Measurements from ENCODE around the gene RGS17. TPM values are rescaled to one million over a fixed set of nuclear protein-coding genes. Genes with fewer than 3 reads are reported as not detected.

RGS17 gene
- total and polyA plus RNA-seq, 10 of the 15 experiments (the other 5 are each of a cell fraction or from before 2014, with no cell fraction given) = 0.06 to 0.29 (median 0.14) TPM; not detected in 4

DNA sequence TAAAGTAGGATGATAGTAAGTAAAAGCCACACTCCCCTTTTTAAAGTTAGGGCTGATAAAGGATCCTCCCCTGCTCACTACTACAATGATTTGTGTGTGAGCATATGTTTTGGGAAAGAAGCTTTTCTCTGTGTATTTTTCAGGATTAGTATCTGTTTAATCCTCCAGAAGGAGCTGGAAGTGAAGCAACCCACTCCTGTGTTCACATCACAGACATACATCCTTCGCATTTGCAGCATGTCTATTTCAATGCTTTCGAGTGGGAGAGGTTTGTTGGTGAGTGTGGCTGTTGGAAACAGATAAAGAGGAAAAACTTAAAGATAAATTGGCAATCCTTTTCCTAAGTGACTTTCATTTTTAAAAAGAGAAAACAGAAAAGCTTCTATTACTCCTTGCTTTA lies 31.6 kb upstream of the RGS17 start:
- ChIA-PET RAD21 (ENCODE audit: unreplicated experiment) (no interaction called here), POLR2A (no interaction called here), CTCF (no interaction called here), SMC1A (ENCODE audit: uncharacterized antibody, unreplicated experiment) (interaction anchor here (1.2 kb wide), 1 partner anchor 31 kb away, joined by 3 read pairs; no protein-coding TSS in a partner anchor)
- Histone ChIP-seq H3K27ac (ENCODE audit: control insufficient read depth, insufficient read depth) (no peak overlapping the region), H3K79me2 (ENCODE audit: control insufficient read depth, insufficient read depth, low read length) (no peaks in the 10 kb centered on the region), H2AFZ (ENCODE audit: control insufficient read depth, low read depth, low read length) (no peak overlapping the region), H3K4me1 (ENCODE audit: control insufficient read depth, insufficient read depth, low read length) (no peaks in the 10 kb centered on the region), H3K9ac (ENCODE audit: control insufficient read depth, insufficient read depth, low read length) (no peak overlapping the region), H3K36me3 (ENCODE audit: control insufficient read depth in 2 of 2, insufficient read depth in 2 of 2, low read length in 1 of 2) (no peaks in the 10 kb centered on the region), H3K4me2 (ENCODE audit: control insufficient read depth, insufficient read depth) (no peak overlapping the region), H3K27me3 (replicated peaks in 1 of 2; ENCODE audit: control insufficient read depth in 2 of 2, insufficient read depth in 2 of 2, low read length in 1 of 2) (no peaks in the 10 kb centered on the region), H3K4me3 (no peak overlapping the region), H4K20me1 (ENCODE audit: control insufficient read depth, insufficient read depth) (no peaks in the 10 kb centered on the region), H3K9me3 (replicated peaks; ENCODE audit: control insufficient read depth, insufficient read depth, low read length) (no peaks in the 10 kb centered on the region; the same call in 2 of the 3 replicates)
- BruUV-seq (replicated peaks) = no TSS peak
- ATAC-seq (no peak), DNase-seq (ENCODE audit: low read depth, low spot score) (no peak), FAIRE-seq (no peak)
- WGBS (ENCODE audit: insufficient coverage, insufficient replicate concordance, low lambda C conversion rate, missing lambda C conversion rate) = 0% methylated on average over 2 of the region's 2 CpGs
- intact Hi-C loops (cut with micrococcal nuclease; ENCODE audit: unreplicated experiment) (no loop called here), in situ Hi-C loops (cut with MboI) (no loop called here)
- TF ChIP-seq NR2F1 (conservative IDR thresholded peaks at IDR 0.05) (no peak), BHLHE40 (IDR thresholded peaks at IDR 0.05; ENCODE audit: borderline replicate concordance in 1 of 2, low read depth in 2 of 2, low read length in 1 of 2) (no peak), ZBED1 (IDR thresholded peaks at IDR 0.05; ENCODE audit: borderline replicate concordance) (no peak), HDAC2 (IDR thresholded peaks at IDR 0.05) (no peak), MTA3 (IDR thresholded peaks at IDR 0.05; ENCODE audit: borderline replicate concordance, low read length) (no peak), POLR2AphosphoS2 (IDR thresholded peaks at IDR 0.05; ENCODE audit: low read depth, low read length) (no peak), POLR2A (IDR thresholded peaks at IDR 0.05; ENCODE audit: low read depth, low read length) (no peak), MEF2A (IDR thresholded peaks at IDR 0.05; ENCODE audit: insufficient read depth, low read depth, low read length) (no peak), ZNF622 (IDR thresholded peaks at IDR 0.05) (no peak), SIN3A (IDR thresholded peaks at IDR 0.05; ENCODE audit: low read depth, low read length) (no peak), ESRRA (IDR thresholded peaks at IDR 0.05; ENCODE audit: low read length) (no peak), TBL1XR1 (IDR thresholded peaks at IDR 0.05; ENCODE audit: low read depth, low read length) (no peak), ASH2L (IDR thresholded peaks at IDR 0.05; ENCODE audit: borderline replicate concordance, low read depth) (no peak), EZH2 (IDR thresholded peaks at IDR 0.05; ENCODE audit: borderline replicate concordance, control insufficient read depth, low read depth, low read length) (no peak)
